Natural killer cell (primary cell): ENCODE data around the gene SDC1. TPM values are rescaled to one million over a fixed set of nuclear protein-coding genes. Genes with fewer than 3 reads are reported as not detected.

Source experiments
- ATAC-seq, 3 donors: fragments of 150-1000 bp in 2 of 3; fragments of 200-7000 bp in 1 of 3; cut with Tn5 transposase; 1 replicate in 1 of 3; 2 replicates in 2 of 3; pipeline ENCODE4 v1.10.0; 2021; ENCODE audit warnings: mild to moderate bottlenecking in 2 of 3, moderate library complexity in 2 of 3
- DNase-seq, 2 donors: peaks; one replicate each; pipeline versions ENCODE4 v3.0.0 to v3.0.0-alpha.2; 2013 to 2021; ENCODE audit warnings: mixed read lengths in 1 of 2
- H3K27ac ChIP-seq: one replicate; pipeline ENCODE4 v1.5.1; 2013; ENCODE audit warnings: mild to moderate bottlenecking, low read length
- H3K27me3 ChIP-seq: one replicate; pipeline ENCODE4 v1.6.1; 2013; ENCODE audit warnings: low read length; ENCODE audit not compliant: control insufficient read depth, insufficient read depth
- H3K36me3 ChIP-seq: one replicate; pipeline ENCODE4 v1.6.1; 2013; ENCODE audit warnings: low read length; ENCODE audit not compliant: control insufficient read depth, insufficient read depth
- H3K4me1 ChIP-seq: one replicate; pipeline ENCODE4 v1.6.1; 2013; ENCODE audit warnings: low read length; ENCODE audit not compliant: control insufficient read depth, insufficient read depth
- H3K4me3 ChIP-seq: one replicate; pipeline ENCODE4 v1.5.1; 2013; ENCODE audit warnings: low read length
- H3K9me3 ChIP-seq: one replicate; pipeline ENCODE4 v1.6.1; 2013; ENCODE audit warnings: low read length; ENCODE audit not compliant: control insufficient read depth, insufficient read depth
- H3K27ac Mint-ChIP-seq, 2 donors: one replicate each; pipeline ENCODE4 v1.8.0; 2022; ENCODE audit warnings: mild to moderate bottlenecking in 2 of 2, mixed read lengths in 2 of 2, moderate library complexity in 1 of 2
- H3K27me3 Mint-ChIP-seq, 2 donors: one replicate each; pipeline ENCODE4 v1.8.0; 2022; ENCODE audit warnings: low read depth in 2 of 2, mixed read lengths in 2 of 2
- H3K36me3 Mint-ChIP-seq: one replicate; pipeline ENCODE4 v1.8.0; 2022; ENCODE audit warnings: mixed read lengths
- H3K4me1 Mint-ChIP-seq, 2 donors: one replicate each; pipeline ENCODE4 v1.8.0; 2022; ENCODE audit warnings: mixed read lengths in 2 of 2
- H3K4me3 Mint-ChIP-seq: one replicate; pipeline ENCODE4 v1.8.0; 2022; ENCODE audit warnings: mild to moderate bottlenecking, moderate library complexity, mixed read lengths
- H3K9me3 Mint-ChIP-seq, 2 donors: one replicate each; pipeline ENCODE4 v1.8.0; 2022; ENCODE audit warnings: mixed read lengths in 2 of 2
- CTCF ChIP-seq: fragments of 200-600 bp; IDR thresholded peaks from one replicate; pipeline ENCODE4 v1.8.0; 2022; ENCODE audit warnings: antibody characterized with exemption
- WGBS: methylation state at CpG from one replicate; pipeline ENCODE4 v1.1.7; 2013; ENCODE audit warnings: missing lambda C conversion rate; ENCODE audit not compliant: insufficient coverage; 5-methylcytosine and 5-hydroxymethylcytosine counted together
- intact Hi-C: fragments of 100-400 bp; cut with micrococcal nuclease; formaldehyde crosslinking; loops from one replicate; pipeline ENCODE4 v1.14.2; 2022
- total RNA-seq, 4 donors: library from RNA; stranded (reverse); fragments of 120-200 nt in 1 of 4; gene quantifications; one replicate each; pipeline versions ENCODE4 v1.2.3 to v1.2.4, GENCODE V29; 2013 to 2022

Gene SDC1
- total RNA-seq, 3 donors from 2014 or later (not counting 1 experiment from before 2014, with no cell fraction given), result 0.63 TPM; not detected in 2

- Mint-ChIP-seq H3K36me3 (no peaks in the 10 kb centered on the region), H3K4me1 (no peaks in the 10 kb centered on the region), H3K9me3 (no peaks in the 10 kb centered on the region), H3K27me3 (peaks cover 0 to 7% of the 10 kb centered on the region in 2 donors), H3K4me3 (no peak overlapping the region), H3K27ac (no peak overlapping the region)
- Histone ChIP-seq H3K27me3 (no peaks in the 10 kb centered on the region), H3K27ac (no peak overlapping the region), H3K9me3 (no peaks in the 10 kb centered on the region), H3K4me3 (no peak overlapping the region), H3K4me1 (no peaks in the 10 kb centered on the region), H3K36me3 (no peaks in the 10 kb centered on the region)
- ATAC-seq, result no peak
- WGBS, result 80% methylated on average over 9 of the region's 9 CpGs
- TF ChIP-seq CTCF, result no peak
- DNase-seq, result no peak
- intact Hi-C loops, result no loop called here
Measured at GRCh38 chr2:20190170-20190569, 34.8 kb downstream of the SDC1 start.

- H3K27me3 Mint-ChIP-seq, result peaks cover 0 to 7% of the 10 kb centered on the region in 2 donors
- no peaks in the 10 kb centered on the region for H3K4me1 Mint-ChIP-seq
- ATAC-seq (no peak), DNase-seq (no peak)
- no peaks in the 10 kb centered on the region for H3K27me3 ChIP-seq
- no peaks in the 10 kb centered on the region for H3K36me3 Mint-ChIP-seq
- no peaks in the 10 kb centered on the region for H3K9me3 Mint-ChIP-seq
- H3K4me3 ChIP-seq, result no peak overlapping the region
- H3K27ac Mint-ChIP-seq, result no peak overlapping the region
- no peaks in the 10 kb centered on the region for H3K4me1 ChIP-seq
- H3K9me3 ChIP-seq, result no peaks in the 10 kb centered on the region
- TF ChIP-seq CTCF, result no peak
- intact Hi-C loops, result no loop called here
- no peak overlapping the region for H3K4me3 Mint-ChIP-seq
- H3K36me3 ChIP-seq, result no peaks in the 10 kb centered on the region
- H3K27ac ChIP-seq, result no peak overlapping the region
- 71% methylated on average over 4 of the region's 4 CpGs for WGBS
Measured at GRCh38 chr2:20189299-20189931, 35.5 kb downstream of the SDC1 start.

GRCh38 chr2:20188851-20189250 lies 36.1 kb downstream of the SDC1 start:
- H3K36me3 ChIP-seq, result no peaks in the 10 kb centered on the region
- no peaks in the 10 kb centered on the region for H3K9me3 ChIP-seq
- no peak overlapping the region for H3K4me3 Mint-ChIP-seq
- no peaks in the 10 kb centered on the region for H3K4me1 Mint-ChIP-seq
- H3K4me3 ChIP-seq, result no peak overlapping the region
- no peaks in the 10 kb centered on the region for H3K27me3 ChIP-seq
- H3K27ac ChIP-seq, result no peak overlapping the region
- 77% methylated on average over 5 of the region's 6 CpGs for WGBS
- DNase-seq, result no peak
- H3K27me3 Mint-ChIP-seq, result peaks cover 0 to 7% of the 10 kb centered on the region in 2 donors
- no peak for ATAC-seq
- H3K27ac Mint-ChIP-seq, result no peak overlapping the region
- H3K9me3 Mint-ChIP-seq, result no peaks in the 10 kb centered on the region
- no peaks in the 10 kb centered on the region for H3K36me3 Mint-ChIP-seq
- intact Hi-C loops, result no loop called here
- no peaks in the 10 kb centered on the region for H3K4me1 ChIP-seq
- TF ChIP-seq CTCF, result no peak

GRCh38 chr2:20188201-20188600 lies 36.7 kb downstream of the SDC1 start:
- H3K4me1 Mint-ChIP-seq, result no peaks in the 10 kb centered on the region
- no peaks in the 10 kb centered on the region for H3K36me3 ChIP-seq
- no peak overlapping the region for H3K27ac Mint-ChIP-seq
- H3K27me3 Mint-ChIP-seq, result peaks cover 0 to 7% of the 10 kb centered on the region in 2 donors
- no peak overlapping the region for H3K4me3 ChIP-seq
- TF ChIP-seq CTCF, result no peak
- DNase-seq (no peak), ATAC-seq (no peak)
- H3K36me3 Mint-ChIP-seq, result no peaks in the 10 kb centered on the region
- intact Hi-C loops, result no loop called here
- WGBS, result 93% methylated on average over 2 of the region's 2 CpGs
- no peak overlapping the region for H3K27ac ChIP-seq
- H3K4me3 Mint-ChIP-seq, result no peak overlapping the region
- H3K9me3 Mint-ChIP-seq, result no peaks in the 10 kb centered on the region
- H3K4me1 ChIP-seq, result no peaks in the 10 kb centered on the region
- H3K9me3 ChIP-seq, result no peaks in the 10 kb centered on the region
- H3K27me3 ChIP-seq, result no peaks in the 10 kb centered on the region
